ENCODE measurements around the gene SNAPIN. TPM values are rescaled to one million over a fixed set of nuclear protein-coding genes. Genes with fewer than 3 reads are reported as not detected.

The SNAPIN gene
- total RNA-seq, 2 donors from 2014 or later = 64.9 to 73.0 TPM

- intact Hi-C loops (cut with DNase I) = no loop called here
- no peak overlapping the region for H3K27ac ChIP-seq
- H3K36me3 ChIP-seq = no peaks in the 10 kb centered on the region
- 78% methylated on average over 3 of the region's 3 CpGs for WGBS
- no peaks in the 10 kb centered on the region for H3K9me3 ChIP-seq
- no peaks in the 10 kb centered on the region for H3K4me1 ChIP-seq (replicated peaks)
- TF ChIP-seq CTCF (IDR thresholded peaks at IDR 0.05) = no peak
- no peak for DNase-seq (ENCODE audit: low spot score)
- H3K27me3 ChIP-seq (replicated peaks; ENCODE audit: insufficient read depth) = no peaks in the 10 kb centered on the region
- H3K4me3 ChIP-seq = no peak overlapping the region
Measured at GRCh38 chr1:153655333-153655732, 3.2 kb upstream of the SNAPIN start.

- 27% methylated on average over 8 of the region's 8 CpGs for WGBS
- H3K4me3 ChIP-seq = peak overlapping the region; percentile 67 to 69
- H3K4me1 ChIP-seq (replicated peaks) = no peaks in the 10 kb centered on the region
- intact Hi-C loops (cut with DNase I) = loop anchor here (2.0 kb wide), 1 partner anchor 24 kb away; the partner anchor contains the start of gene CHTOP
- TF ChIP-seq CTCF (IDR thresholded peaks at IDR 0.05) (no peak), POLR2A (IDR thresholded peaks at IDR 0.05) (no peak), POLR2AphosphoS5 (IDR thresholded peaks at IDR 0.05) (no peak)
- no peaks in the 10 kb centered on the region for H3K27me3 ChIP-seq (replicated peaks; ENCODE audit: insufficient read depth)
- no peak for DNase-seq (ENCODE audit: low spot score)
- H3K36me3 ChIP-seq = peaks cover 0 to 6% of the 10 kb centered on the region in 2 donors
- peak overlapping the region; percentile 96 for H3K27ac ChIP-seq
- H3K9me3 ChIP-seq = no peaks in the 10 kb centered on the region
Measured at GRCh38 chr1:153659175-153659534, 652 bp downstream of the SNAPIN start.

GRCh38 chr1:153659656-153660055 is 1.2 kb downstream of the SNAPIN start:
- Histone ChIP-seq H3K9me3 (no peaks in the 10 kb centered on the region), H3K27me3 (replicated peaks; ENCODE audit: insufficient read depth) (no peaks in the 10 kb centered on the region), H3K4me1 (replicated peaks) (no peaks in the 10 kb centered on the region), H3K27ac (peak overlapping the region in 1 of 2 donors; percentile 96), H3K36me3 (peaks cover 0 to 11% of the 10 kb centered on the region in 2 donors), H3K4me3 (peak overlapping the region in 1 of 2 donors; percentile 67)
- intact Hi-C loops (cut with DNase I) = loop anchor here (2.0 kb wide), 1 partner anchor 25 kb away; the partner anchor contains the start of gene CHTOP
- no peak for DNase-seq (ENCODE audit: low spot score)
- 77% methylated on average over 9 of the region's 9 CpGs for WGBS
- TF ChIP-seq CTCF (IDR thresholded peaks at IDR 0.05) (no peak), POLR2AphosphoS5 (IDR thresholded peaks at IDR 0.05) (no peak), POLR2A (IDR thresholded peaks at IDR 0.05) (no peak)

- H3K4me3 ChIP-seq = no peak overlapping the region
- 52% methylated on average over 9 of the region's 9 CpGs for WGBS
- no peak for TF ChIP-seq POLR2A (IDR thresholded peaks at IDR 0.05)
- no peak for TF ChIP-seq CTCF (IDR thresholded peaks at IDR 0.05)
- TF ChIP-seq POLR2AphosphoS5 (IDR thresholded peaks at IDR 0.05) = no peak
- no peaks in the 10 kb centered on the region for H3K9me3 ChIP-seq
- peaks cover 4 to 15% of the 10 kb centered on the region in 2 donors for H3K36me3 ChIP-seq
- H3K4me1 ChIP-seq (replicated peaks) = no peaks in the 10 kb centered on the region
- intact Hi-C loops (cut with DNase I) = no loop called here
- DNase-seq (ENCODE audit: low spot score) = no peak
- H3K27ac ChIP-seq = no peak overlapping the region
- no peaks in the 10 kb centered on the region for H3K27me3 ChIP-seq (replicated peaks; ENCODE audit: insufficient read depth)
Measured at GRCh38 chr1:153661111-153661708, 2.7 kb downstream of the SNAPIN start.

GRCh38 chr1:153662269-153662668 is 3.8 kb downstream of the SNAPIN start:
- H3K4me3 ChIP-seq = no peak overlapping the region
- no peak overlapping the region for H3K27ac ChIP-seq
- peaks cover 4 to 20% of the 10 kb centered on the region in 2 donors for H3K36me3 ChIP-seq
- TF ChIP-seq CTCF (IDR thresholded peaks at IDR 0.05) (no peak), POLR2A (IDR thresholded peaks at IDR 0.05) (no peak), POLR2AphosphoS5 (IDR thresholded peaks at IDR 0.05) (no peak)
- no peaks in the 10 kb centered on the region for H3K4me1 ChIP-seq (replicated peaks)
- intact Hi-C loops (cut with DNase I) = no loop called here
- H3K9me3 ChIP-seq = no peaks in the 10 kb centered on the region
- H3K27me3 ChIP-seq (replicated peaks; ENCODE audit: insufficient read depth) = no peaks in the 10 kb centered on the region
- DNase-seq (ENCODE audit: low spot score) = no peak
- 50% methylated on average over 2 of the region's 2 CpGs for WGBS
